GM12878 (cell line): Measurements from ENCODE around the gene CELF6. TPM values are rescaled to one million over a fixed set of nuclear protein-coding genes. Genes with fewer than 3 reads are reported as not detected.

Source experiments
- ATAC-seq: fragments of 200-7000 bp; cut with Tn5 transposase; 3 replicates; pipeline ENCODE4 v1.9.1; 2020; ENCODE audit warnings: mild to moderate bottlenecking, moderate library complexity
- BruUV-seq: library from RNA; stranded (reverse); fragments of 400-500 nt; replicated peaks from 2 replicates; lab custom pipeline; 2021; lab: Mats Ljungman, UMichigan
- CTCF ChIA-PET: fragments of 300-600 bp; sonication (Branson Sonifier 250); formaldehyde crosslinking; extraction: SDS; loops from one replicate; lab custom pipeline; 2021; ENCODE audit warnings: inconsistent platforms; lab: Yijun Ruan, JAX
- POLR2A ChIA-PET: fragments of 350-600 bp; formaldehyde crosslinking; extraction: SDS; loops from one replicate; lab custom pipeline; 2021; ENCODE audit warnings: inconsistent platforms; lab: Charles Lee
- RAD21 ChIA-PET: fragments of 300-600 bp; sonication (Branson Sonifier 250); formaldehyde crosslinking; loops from one replicate; lab custom pipeline; 2023; ENCODE audit warnings: antibody characterized with exemption; ENCODE audit not compliant: unreplicated experiment; lab: Charles Lee
- SMC1A ChIA-PET: fragments of 300-600 bp; sonication (Branson Sonifier 250); formaldehyde crosslinking; loops from one replicate; lab custom pipeline; 2023; ENCODE audit not compliant: unreplicated experiment, uncharacterized antibody; lab: Charles Lee
- DNase-seq: peaks from one replicate; pipeline ENCODE4 v3.0.0-alpha.2; 2011; ENCODE audit warnings: low read depth, low spot score
- FAIRE-seq: peaks from 3 replicates; lab custom pipeline; 2011; peaks lifted over from hg19 to GRCh38; lab: Jason Lieb, UNC
- H2AFZ ChIP-seq: 2 replicates; pipeline ENCODE4 v1.6.0; 2011; ENCODE audit warnings: low read depth, low read length, control low read depth; ENCODE audit not compliant: control insufficient read depth
- H3K27ac ChIP-seq: 2 replicates; pipeline ENCODE4 v1.5.1; 2011; ENCODE audit warnings: control low read depth; ENCODE audit not compliant: control insufficient read depth, insufficient read depth
- H3K27me3 ChIP-seq, 2 experiments: replicated peaks in 1 of 2; 2 replicates each; pipeline versions ENCODE4 v1.6.0 to v1.6.1; 2011; ENCODE audit warnings: low read length in 1 of 2; ENCODE audit not compliant: control insufficient read depth in 2 of 2, insufficient read depth in 2 of 2
- H3K36me3 ChIP-seq, 2 experiments: 2 replicates each; pipeline ENCODE4 v1.5.1; 2011; ENCODE audit warnings: low read length in 1 of 2; ENCODE audit not compliant: control insufficient read depth in 2 of 2, insufficient read depth in 2 of 2
- H3K4me1 ChIP-seq: 2 replicates; pipeline ENCODE4 v1.6.1; 2011; ENCODE audit warnings: mild to moderate bottlenecking, low read length, moderate library complexity, mixed read lengths; ENCODE audit not compliant: control insufficient read depth, insufficient read depth
- H3K4me2 ChIP-seq: 2 replicates; pipeline ENCODE4 v1.6.0; 2011; ENCODE audit warnings: control low read depth; ENCODE audit not compliant: control insufficient read depth, insufficient read depth
- H3K4me3 ChIP-seq: fragments of 200-600 bp; sonication (generic); 2 replicates; pipeline ENCODE4 v1.5.1; 2016
- H3K79me2 ChIP-seq: 2 replicates; pipeline ENCODE4 v1.6.0; 2011; ENCODE audit warnings: low read length; ENCODE audit not compliant: control insufficient read depth, insufficient read depth
- H3K9ac ChIP-seq: 2 replicates; pipeline ENCODE4 v1.8.0; 2011; ENCODE audit warnings: low read length, control low read depth, mixed read lengths; ENCODE audit not compliant: control insufficient read depth, insufficient read depth
- H3K9me3 ChIP-seq: replicated peaks from 3 replicates; pipeline ENCODE4 v1.5.1; 2011; ENCODE audit warnings: mild to moderate bottlenecking, low read length; ENCODE audit not compliant: control insufficient read depth, insufficient read depth
- H4K20me1 ChIP-seq: 2 replicates; pipeline ENCODE4 v1.6.0; 2011; ENCODE audit not compliant: control insufficient read depth, insufficient read depth
- ASH2L ChIP-seq: fragments of 300-600, 200-600 bp; sonication (generic); IDR thresholded peaks from 2 replicates; pipeline ENCODE4 v1.6.1; 2017; ENCODE audit warnings: low read depth, mild to moderate bottlenecking, borderline replicate concordance
- BCL3 ChIP-seq: IDR thresholded peaks from 2 replicates; pipeline ENCODE4 v1.6.1; 2011; ENCODE audit warnings: borderline replicate concordance, low read depth, mild to moderate bottlenecking, moderate library complexity, low read length; ENCODE audit not compliant: insufficient read depth, poor library complexity, severe bottlenecking
- BCLAF1 ChIP-seq: fragments of 450-650 bp; IDR thresholded peaks from 2 replicates; pipeline ENCODE4 v1.6.1; 2017; ENCODE audit warnings: antibody characterized with exemption, mild to moderate bottlenecking, moderate library complexity
- DPF2 ChIP-seq: fragments of 450-650 bp; IDR thresholded peaks from 2 replicates; pipeline ENCODE4 v1.6.1; 2017; ENCODE audit warnings: mild to moderate bottlenecking
- EZH2 ChIP-seq: IDR thresholded peaks from 2 replicates; pipeline ENCODE4 v1.6.1; 2012; ENCODE audit warnings: low read depth, mild to moderate bottlenecking, control low read depth, inconsistent platforms, low read length, borderline replicate concordance; ENCODE audit not compliant: control insufficient read depth
- HCFC1 ChIP-seq: fragments of 150-350 bp; IDR thresholded peaks from 2 replicates; pipeline ENCODE4 v1.6.1; 2014; ENCODE audit warnings: low read length
- IRF3 ChIP-seq: fragments of 450-650 bp; IDR thresholded peaks from 2 replicates; pipeline ENCODE4 v1.6.1; 2014; ENCODE audit warnings: mild to moderate bottlenecking
- IRF4 ChIP-seq: IDR thresholded peaks from 2 replicates; pipeline ENCODE4 v1.6.1; 2011; ENCODE audit warnings: low read depth, low read length
- KDM1A ChIP-seq: fragments of 200-600 bp; sonication (generic); IDR thresholded peaks from 2 replicates; pipeline ENCODE4 v1.6.1; 2016; ENCODE audit warnings: borderline replicate concordance
- MLLT1 ChIP-seq: fragments of 450-650 bp; IDR thresholded peaks from 2 replicates; pipeline ENCODE4 v1.6.1; 2016; ENCODE audit warnings: mild to moderate bottlenecking
- NFIC ChIP-seq: IDR thresholded peaks from 2 replicates; pipeline ENCODE4 v1.6.1; 2012; ENCODE audit warnings: low read depth, mild to moderate bottlenecking, inconsistent platforms, low read length, moderate library complexity
- NR2F1 ChIP-seq: fragments of 450-650 bp; conservative IDR thresholded peaks from 2 replicates; pipeline ENCODE4 v1.6.1; 2017; ENCODE audit warnings: mild to moderate bottlenecking
- SUZ12 ChIP-seq: fragments of 200-600 bp; sonication (generic); IDR thresholded peaks from one replicate; pipeline ENCODE4 v1.6.1; 2018; ENCODE audit warnings: antibody characterized with exemption, mild to moderate bottlenecking; ENCODE audit not compliant: unreplicated experiment
- TCF12 ChIP-seq: IDR thresholded peaks from 2 replicates; pipeline ENCODE4 v1.6.1; 2011; ENCODE audit warnings: low read depth, mild to moderate bottlenecking, low read length
- ZNF207 ChIP-seq: fragments of 450-650 bp; IDR thresholded peaks from 2 replicates; pipeline ENCODE4 v1.6.1; 2014; ENCODE audit warnings: antibody characterized with exemption, mild to moderate bottlenecking, borderline replicate concordance
- WGBS: methylation state at CpG from one replicate; pipeline ENCODE4 v1.1.6; 2016; ENCODE audit warnings: low lambda C conversion rate; ENCODE audit not compliant: insufficient replicate concordance, insufficient coverage; ENCODE audit errors: missing lambda C conversion rate; 5-methylcytosine and 5-hydroxymethylcytosine counted together
- in situ Hi-C: fragments of 300-500 bp; cut with MboI; formaldehyde crosslinking; loops from 9 replicates; pipeline ENCODE4 v1.14.3; 2018; ENCODE audit warnings: mixed read lengths
- intact Hi-C: fragments of 100-400 bp; cut with micrococcal nuclease; formaldehyde crosslinking; loops from one replicate; pipeline ENCODE4 v1.14.2; 2022; ENCODE audit not compliant: unreplicated experiment
- polyA plus RNA-seq, 11 experiments: library from polyadenylated mRNA; depleted of rRNA in 4 of 11; unstranded in 6 of 11; stranded (reverse) in 5 of 11; fragments of >200 nt; fragmentation: Nextera tagmentation in 4 of 11; fragmentation: Illumina TruSeq in 1 of 11; extraction: Ambion mirVana in 4 of 11; extraction: Trizol in 1 of 11; gene quantifications; 1 replicate in 1 of 11; 2 replicates in 10 of 11; pipeline versions ENCODE4 v1.2.1 to v1.2.3, GENCODE V29; 2011 to 2016; ENCODE audit warnings: inconsistent platforms in 2 of 11, missing spikeins in 2 of 11, low read depth in 1 of 11
- total RNA-seq, 4 experiments: library from RNA; depleted of rRNA in 3 of 4; stranded (reverse); fragments of >200 nt in 3 of 4; fragmentation: Illumina TruSeq in 1 of 4; extraction: Trizol in 1 of 4; gene quantifications; 2 replicates each; pipeline versions ENCODE4 v1.2.1 to v1.2.3, GENCODE V29; 2013 to 2021

Gene CELF6
- total and polyA plus RNA-seq, 10 of the 15 experiments (the other 5 are each of a cell fraction or from before 2014, with no cell fraction given): 0.06 to 0.54 (median 0.23) TPM; not detected in 1

- Histone ChIP-seq H4K20me1 (no peaks in the 10 kb centered on the region), H3K4me1 (no peaks in the 10 kb centered on the region), H3K9ac (no peak overlapping the region), H2AFZ (no peak overlapping the region), H3K27me3 (no peaks in the 10 kb centered on the region), H3K36me3 (no peaks in the 10 kb centered on the region), H3K4me2 (no peak overlapping the region), H3K4me3 (no peak overlapping the region), H3K79me2 (no peaks in the 10 kb centered on the region), H3K27ac (no peak overlapping the region), H3K9me3 (no peaks in the 10 kb centered on the region)
- CTCF ChIA-PET: no interaction called here
- ATAC-seq: no peak
- WGBS: 42% methylated on average over 4 of the region's 5 CpGs
- SMC1A ChIA-PET: no interaction called here
- intact Hi-C loops (no loop called here), in situ Hi-C loops (no loop called here)
- BruUV-seq: no TSS peak
- DNase-seq: no peak
- RAD21 ChIA-PET: no interaction called here
- no peak for FAIRE-seq
- TF ChIP-seq BCL3 (no peak), BCLAF1 (no peak), ASH2L (no peak), ZNF207 (no peak), IRF4 (no peak), NFIC (no peak), HCFC1 (no peak), KDM1A (no peak), DPF2 (no peak), NR2F1 (no peak), MLLT1 (no peak), IRF3 (no peak), SUZ12 (no peak), EZH2 (no peak), TCF12 (no peak)
- POLR2A ChIA-PET: no interaction called here
Observed at GRCh38 chr15:72307026-72307425, 12.9 kb downstream of the CELF6 start.
